HEK293 (cell line): ENCODE measurements around the gene METTL25.

ENCODE experiments used
- CTCF ChIA-PET: fragments of 350-600 bp; formaldehyde crosslinking; extraction: SDS; loops from one replicate; lab custom pipeline; 2021; ENCODE audit warnings: antibody characterized with exemption; lab: Yijun Ruan, JAX
- POLR2A ChIA-PET: fragments of 300-600 bp; formaldehyde crosslinking; extraction: SDS; loops from one replicate; lab custom pipeline; 2020; ENCODE audit warnings: antibody characterized with exemption, inconsistent platforms; lab: Yijun Ruan, JAX
- H3K27ac ChIP-seq: fragments of 200-500 bp; sonication (Bioruptor generic); 2 replicates; pipeline ENCODE4 v1.5.1; 2014; ENCODE audit warnings: low read depth, low read length, control low read depth, inconsistent platforms; ENCODE audit errors: extremely low read depth
- H3K36me3 ChIP-seq, 2 experiments: fragments of 200-500 bp in 1 of 2; sonication (Bioruptor generic) in 1 of 2; 1 replicate in 1 of 2; 2 replicates in 1 of 2; pipeline ENCODE4 v1.5.1; 2014 to 2017; ENCODE audit warnings: inconsistent platforms in 2 of 2, low read length in 2 of 2; ENCODE audit not compliant: control insufficient read depth in 2 of 2, insufficient read depth in 1 of 2
- H3K4me1 ChIP-seq: fragments of 200-500 bp; sonication (Bioruptor generic); 2 replicates; pipeline ENCODE4 v1.5.1; 2014; ENCODE audit warnings: mild to moderate bottlenecking, low read length, inconsistent platforms; ENCODE audit not compliant: control insufficient read depth, insufficient read depth
- H3K4me3 ChIP-seq: 2 replicates; pipeline ENCODE4 v1.5.1; 2011; ENCODE audit warnings: low read depth, mild to moderate bottlenecking, control low read depth, low read length, moderate library complexity
- H3K9me3 ChIP-seq: fragments of 200-500 bp; sonication (Bioruptor generic); 2 replicates; pipeline ENCODE4 v1.5.1; 2014; ENCODE audit warnings: low read depth, low read length, inconsistent platforms; ENCODE audit not compliant: control insufficient read depth, insufficient read depth
- ZBTB11 ChIP-seq: fragments of 450-650 bp; formaldehyde crosslinking; conservative IDR thresholded peaks from 2 replicates; pipeline ENCODE4 v1.5.1; 2016; ENCODE audit warnings: low read depth, missing biosample characterization, missing genetic modification characterization
- ZBTB21 ChIP-seq: fragments of 450-650 bp; formaldehyde crosslinking; IDR thresholded peaks from 2 replicates; pipeline ENCODE4 v1.5.1; 2017; ENCODE audit warnings: missing biosample characterization, missing genetic modification characterization
- ZBTB49 ChIP-seq: fragments of 450-650 bp; formaldehyde crosslinking; IDR thresholded peaks from 2 replicates; pipeline ENCODE4 v1.5.1; 2016; ENCODE audit warnings: missing biosample characterization, missing genetic modification characterization, low read depth
- ZNF10 ChIP-seq: fragments of 450-650 bp; formaldehyde crosslinking; IDR thresholded peaks from 2 replicates; pipeline ENCODE4 v1.5.1; 2017; ENCODE audit warnings: missing biosample characterization, missing genetic modification characterization
- ZNF121 ChIP-seq: fragments of 450-650 bp; formaldehyde crosslinking; IDR thresholded peaks from 2 replicates; pipeline ENCODE4 v1.5.1; 2016; ENCODE audit warnings: missing biosample characterization, missing genetic modification characterization
- ZNF155 ChIP-seq: fragments of 450-650 bp; formaldehyde crosslinking; IDR thresholded peaks from 2 replicates; pipeline ENCODE4 v1.5.1; 2016; ENCODE audit warnings: missing biosample characterization, missing genetic modification characterization
- ZNF223 ChIP-seq: fragments of 450-650 bp; formaldehyde crosslinking; IDR thresholded peaks from 2 replicates; pipeline ENCODE4 v1.5.1; 2016; ENCODE audit warnings: missing biosample characterization, missing genetic modification characterization
- ZNF248 ChIP-seq: fragments of 450-650 bp; formaldehyde crosslinking; IDR thresholded peaks from 2 replicates; pipeline ENCODE4 v1.5.1; 2017; ENCODE audit warnings: missing biosample characterization, missing genetic modification characterization
- ZNF266 ChIP-seq: fragments of 450-650 bp; formaldehyde crosslinking; IDR thresholded peaks from 2 replicates; pipeline ENCODE4 v1.5.1; 2016; ENCODE audit warnings: missing biosample characterization, missing genetic modification characterization, low read depth
- ZNF530 ChIP-seq: fragments of 450-650 bp; formaldehyde crosslinking; IDR thresholded peaks from 2 replicates; pipeline ENCODE4 v1.5.1; 2016; ENCODE audit warnings: low read depth, missing biosample characterization, missing genetic modification characterization
- ZNF670 ChIP-seq: fragments of 450-650 bp; formaldehyde crosslinking; IDR thresholded peaks from 2 replicates; pipeline ENCODE4 v1.5.1; 2016; ENCODE audit warnings: missing biosample characterization, missing genetic modification characterization, low read depth
- ZNF692 ChIP-seq: fragments of 450-650 bp; formaldehyde crosslinking; IDR thresholded peaks from 2 replicates; pipeline ENCODE4 v1.5.1; 2016; ENCODE audit warnings: missing biosample characterization, missing genetic modification characterization
- ZNF76 ChIP-seq: fragments of 450-650 bp; formaldehyde crosslinking; IDR thresholded peaks from 2 replicates; pipeline ENCODE4; 2016; ENCODE audit warnings: low read depth, missing biosample characterization, missing genetic modification characterization, borderline replicate concordance
- ZXDB ChIP-seq: fragments of 450-650 bp; formaldehyde crosslinking; IDR thresholded peaks from 2 replicates; pipeline ENCODE4 v1.5.1; 2016; ENCODE audit warnings: missing biosample characterization, missing genetic modification characterization
- TF ChIP-seq, protein P1 (sequence below): fragments of 450-650 bp; formaldehyde crosslinking; IDR thresholded peaks from 2 replicates; pipeline ENCODE4 v1.5.1; 2016; ENCODE audit warnings: missing biosample characterization, missing genetic modification characterization
- TF ChIP-seq, protein P2 (sequence below): fragments of 450-650 bp; formaldehyde crosslinking; IDR thresholded peaks from 2 replicates; pipeline ENCODE4 v1.5.0; 2017; ENCODE audit warnings: missing biosample characterization, missing genetic modification characterization, borderline replicate concordance

The METTL25 gene

DNA sequence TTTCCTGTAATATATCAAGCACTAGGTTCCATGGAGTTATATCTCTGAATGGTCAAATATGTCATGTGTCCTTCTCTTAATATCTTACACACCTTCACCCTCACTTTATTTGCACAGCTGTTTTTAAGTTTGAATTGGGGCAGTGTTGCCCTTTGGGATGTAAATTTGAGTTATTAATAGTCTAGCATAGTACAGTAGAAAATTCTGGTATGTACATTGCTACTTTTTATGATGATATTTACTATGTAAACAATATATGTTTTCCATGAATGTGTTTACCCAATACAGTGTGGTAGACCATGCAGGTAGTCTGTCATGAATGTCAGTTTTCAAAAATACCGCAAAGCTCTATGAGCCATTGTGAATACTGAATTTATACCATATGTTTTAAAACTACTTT is 50.5 kb downstream of the METTL25 start (continued):
- TF ChIP-seq ZNF10, result no peak

DNA sequence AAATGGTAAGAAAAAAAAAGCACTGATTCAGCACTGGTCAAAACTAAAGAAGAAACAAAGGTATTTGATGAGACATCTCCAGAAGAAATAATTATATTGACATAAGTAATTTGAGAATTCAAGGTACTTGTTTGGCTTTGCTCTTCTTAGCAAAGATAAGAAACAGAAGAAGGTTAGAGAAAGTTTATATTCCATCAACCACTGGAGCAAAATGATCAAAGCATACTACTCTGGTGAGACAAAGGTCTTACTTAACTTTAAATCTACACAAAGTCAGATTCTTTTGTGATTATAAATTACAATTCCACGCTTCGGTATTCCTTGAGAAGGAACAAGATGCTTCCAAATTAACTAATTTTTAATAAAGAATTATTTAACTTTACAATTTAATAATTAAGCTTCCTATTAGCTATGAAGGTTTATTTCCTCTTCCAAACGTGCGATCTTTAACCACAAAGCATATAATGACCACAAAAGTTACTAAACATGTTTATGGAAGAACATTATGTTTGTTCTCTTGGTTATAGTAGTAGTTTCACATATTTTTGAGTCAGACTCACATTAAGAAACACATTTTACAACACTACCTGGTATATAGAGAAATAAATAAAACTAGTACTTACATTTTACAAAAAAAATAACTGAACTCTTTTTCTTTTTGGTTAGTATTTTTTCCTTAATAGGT is 53.4 kb downstream of the METTL25 start:
- no peak overlapping the region for H3K27ac ChIP-seq

More for the DNA sequence above, 53.4 kb downstream of the METTL25 start:
- Histone ChIP-seq H3K4me1 (no peaks in the 10 kb centered on the region), H3K4me3 (no peak overlapping the region), H3K36me3 (no peaks in the 10 kb centered on the region), H3K9me3 (no peaks in the 10 kb centered on the region)
- ChIA-PET CTCF (interaction anchor here (0.7 kb wide), 1 partner anchor 53 kb away, joined by 3 read pairs; the partner anchor contains the start of genes CCDC59 and METTL25), POLR2A (no interaction called here)
- TF ChIP-seq ZBTB21 (tag by site-specific recombination) (no peak), ZNF670 (no peak), ZNF223 (tag by site-specific recombination) (no peak), ZBTB11 (tag by site-specific recombination) (no peak), ZNF155 (no peak), ZNF76 (tag by site-specific recombination) (no peak), ZNF692 (no peak), ZNF248 (tag by site-specific recombination) (no peak), ZBTB49 (no peak), ZNF266 (tag by site-specific recombination) (no peak), ZXDB (no peak), ZNF121 (tag by site-specific recombination) (no peak), ZNF530 (no peak)
- TF ChIP-seq, protein P1, sequence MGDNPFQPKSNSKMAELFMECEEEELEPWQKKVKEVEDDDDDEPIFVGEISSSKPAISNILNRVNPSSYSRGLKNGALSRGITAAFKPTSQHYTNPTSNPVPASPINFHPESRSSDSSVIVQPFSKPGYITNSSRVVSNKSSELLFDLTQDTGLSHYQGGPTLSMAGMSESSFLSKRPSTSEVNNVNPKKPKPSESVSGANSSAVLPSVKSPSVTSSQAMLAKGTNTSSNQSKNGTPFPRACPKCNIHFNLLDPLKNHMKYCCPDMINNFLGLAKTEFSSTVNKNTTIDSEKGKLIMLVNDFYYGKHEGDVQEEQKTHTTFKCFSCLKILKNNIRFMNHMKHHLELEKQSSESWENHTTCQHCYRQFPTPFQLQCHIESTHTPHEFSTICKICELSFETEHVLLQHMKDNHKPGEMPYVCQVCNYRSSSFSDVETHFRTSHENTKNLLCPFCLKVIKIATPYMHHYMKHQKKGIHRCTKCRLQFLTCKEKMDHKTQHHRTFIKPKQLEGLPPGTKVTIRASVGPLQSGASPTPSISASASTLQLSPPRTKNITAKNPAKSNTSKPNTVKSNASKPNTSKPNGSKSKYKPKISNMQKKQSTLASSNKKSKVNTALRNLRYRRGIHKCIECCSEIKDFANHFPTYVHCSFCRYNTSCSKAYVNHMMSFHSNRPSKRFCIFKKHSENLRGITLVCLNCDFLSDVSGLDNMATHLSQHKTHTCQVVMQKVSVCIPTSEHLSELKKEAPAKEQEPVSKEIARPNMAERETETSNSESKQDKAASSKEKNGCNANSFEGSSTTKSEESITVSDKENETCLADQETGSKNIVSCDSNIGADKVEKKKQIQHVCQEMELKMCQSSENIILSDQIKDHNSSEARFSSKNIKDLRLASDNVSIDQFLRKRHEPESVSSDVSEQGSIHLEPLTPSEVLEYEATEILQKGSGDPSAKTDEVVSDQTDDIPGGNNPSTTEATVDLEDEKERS (tag by site-specific recombination), result no peak
- TF ChIP-seq, protein P2, sequence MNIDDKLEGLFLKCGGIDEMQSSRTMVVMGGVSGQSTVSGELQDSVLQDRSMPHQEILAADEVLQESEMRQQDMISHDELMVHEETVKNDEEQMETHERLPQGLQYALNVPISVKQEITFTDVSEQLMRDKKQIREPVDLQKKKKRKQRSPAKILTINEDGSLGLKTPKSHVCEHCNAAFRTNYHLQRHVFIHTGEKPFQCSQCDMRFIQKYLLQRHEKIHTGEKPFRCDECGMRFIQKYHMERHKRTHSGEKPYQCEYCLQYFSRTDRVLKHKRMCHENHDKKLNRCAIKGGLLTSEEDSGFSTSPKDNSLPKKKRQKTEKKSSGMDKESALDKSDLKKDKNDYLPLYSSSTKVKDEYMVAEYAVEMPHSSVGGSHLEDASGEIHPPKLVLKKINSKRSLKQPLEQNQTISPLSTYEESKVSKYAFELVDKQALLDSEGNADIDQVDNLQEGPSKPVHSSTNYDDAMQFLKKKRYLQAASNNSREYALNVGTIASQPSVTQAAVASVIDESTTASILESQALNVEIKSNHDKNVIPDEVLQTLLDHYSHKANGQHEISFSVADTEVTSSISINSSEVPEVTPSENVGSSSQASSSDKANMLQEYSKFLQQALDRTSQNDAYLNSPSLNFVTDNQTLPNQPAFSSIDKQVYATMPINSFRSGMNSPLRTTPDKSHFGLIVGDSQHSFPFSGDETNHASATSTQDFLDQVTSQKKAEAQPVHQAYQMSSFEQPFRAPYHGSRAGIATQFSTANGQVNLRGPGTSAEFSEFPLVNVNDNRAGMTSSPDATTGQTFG, result no peak
